Psoas muscle (tissue), 8 donors: ENCODE measurements around the gene ABCC2. TPM values are rescaled to one million over a fixed set of nuclear protein-coding genes. Genes with fewer than 3 reads are reported as not detected.
A peak's percentile ranks its signal among the peaks of the same experiment; 100 is the strongest.
"Not testable (repeated sequence)": the region's sequence is repeated elsewhere in the genome, so short reads cannot be mapped to it uniquely, and the experiment has no call there.

Experiments
- ATAC-seq, 4 donors: fragments of 200-7000 bp; cut with Tn5 transposase; one replicate each; pipeline ENCODE4 v1.9.1; 2020; ENCODE audit warnings: moderate library complexity in 3 of 4, mild to moderate bottlenecking in 2 of 4
- DNase-seq, 2 donors: peaks; one replicate each; pipeline ENCODE4 v3.0.0-alpha.2; 2020
- H3K27ac ChIP-seq: fragments of 200-600 bp; one replicate; pipeline ENCODE4 v1.8.0; 2022
- H3K27me3 ChIP-seq, 3 donors: fragments of 200-600 bp in 1 of 3; one replicate each; pipeline versions ENCODE4 v1.6.1 to v1.8.0; 2013 to 2022; ENCODE audit warnings: low read length in 2 of 3, mild to moderate bottlenecking in 2 of 3, moderate library complexity in 1 of 3; ENCODE audit not compliant: insufficient read depth in 3 of 3
- H3K36me3 ChIP-seq, 2 donors: fragments of 200-600 bp in 1 of 2; one replicate each; pipeline versions ENCODE4 v1.6.1 to v1.8.0; 2013 to 2022; ENCODE audit warnings: low read depth in 1 of 2, mild to moderate bottlenecking in 1 of 2, moderate library complexity in 1 of 2; ENCODE audit not compliant: insufficient read depth in 1 of 2
- H3K4me1 ChIP-seq: fragments of 200-600 bp; one replicate; pipeline ENCODE4 v1.8.0; 2022
- H3K4me3 ChIP-seq: fragments of 200-600 bp; one replicate; pipeline ENCODE4 v1.8.0; 2022; ENCODE audit warnings: mild to moderate bottlenecking
- H3K9me3 ChIP-seq: fragments of 200-600 bp; one replicate; pipeline ENCODE4 v1.8.0; 2022
- WGBS, 3 donors: extraction: QIAGEN DNeasy Blood & Tissue Kit; methylation state at CpG; one replicate each; pipeline versions ENCODE4 v1.1.6 to v1.1.7; 2013; 5-methylcytosine and 5-hydroxymethylcytosine counted together
- intact Hi-C, 2 donors: fragments of 100-400 bp; cut with DNase I; formaldehyde crosslinking; loops; one replicate each; pipeline versions ENCODE4 v1.11.0 to v1.14.2; 2022
- polyA plus RNA-seq, 3 donors: library from polyadenylated mRNA; stranded (reverse); fragments of 200-250 nt; gene quantifications; one replicate each; pipeline ENCODE4 v1.2.3, GENCODE V29; 2013
- total RNA-seq, 4 donors: library from RNA; stranded (reverse); fragmentation: NEBNext Ultra II Directional in 2 of 4; extraction: Animal tissue kit (Norgen Biotek cat#: 25700) in 2 of 4; gene quantifications; one replicate each; pipeline versions ENCODE4 v1.2.1 to v1.2.4, GENCODE V29; 2021 to 2023
- TF ChIP-seq, protein P1 (sequence below): fragments of 200-600 bp; IDR thresholded peaks from one replicate; pipeline ENCODE4 v1.8.0; 2022; ENCODE audit warnings: antibody characterized with exemption
- donor health status: healthy with polysubstance abuse.
- donor health status: DM: no; HTN: no; CAD: no; lungs with moderate emphysema.
- donor health status: Bipolar disorder and iron deficiency.
- donor health status: healthy.
- donor health status: DM: yes; HTN: yes; CAD: no.
- donor health status: DM: no; HTN: no; CAD: no.
- donor health status: DM: no; HTN: no; CAD: no.
- donor health status: DM: yes; HTN: yes; CAD: no.

ABCC2 gene
- total and polyA plus RNA-seq, 7 donors = 0.23 to 2.3 (median 0.64) TPM

DNA sequence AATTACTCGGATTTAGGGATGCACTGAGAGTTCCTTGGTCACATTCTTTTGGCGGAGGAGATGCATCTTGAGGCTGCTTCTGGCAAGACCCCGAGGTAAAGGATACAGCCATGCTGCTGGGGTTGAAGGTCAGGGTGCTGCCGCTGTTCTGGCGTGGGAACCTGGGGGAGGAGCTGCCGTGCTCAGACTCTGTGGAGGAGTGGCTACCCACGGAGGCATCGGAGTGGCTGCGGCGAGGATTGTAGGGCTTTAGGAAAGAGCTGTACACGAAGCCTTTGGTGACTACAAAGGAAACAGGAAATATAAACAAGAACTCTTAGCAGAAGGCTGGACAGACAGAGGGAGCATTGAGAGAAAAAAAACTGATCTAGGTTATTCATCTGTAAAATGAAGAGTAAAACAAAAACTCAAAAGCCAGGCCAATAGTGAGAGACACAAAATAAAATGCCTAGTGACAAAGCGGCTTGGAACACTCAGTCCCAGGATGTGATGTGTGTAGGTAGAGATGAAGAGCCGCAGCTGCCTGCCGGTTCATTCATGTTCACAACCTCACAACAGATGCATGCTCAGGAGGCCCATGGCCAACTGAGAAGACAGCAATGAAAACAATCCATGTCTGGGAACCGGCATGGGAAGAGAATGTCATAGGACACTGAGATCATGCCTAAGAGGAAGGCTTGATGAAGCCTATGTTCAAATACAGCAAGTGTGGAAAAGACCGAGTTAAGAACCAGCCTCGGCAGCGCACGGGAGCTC, 97.8 kb downstream of the ABCC2 start:
- intact Hi-C loops = no loop called here
- Histone ChIP-seq H3K9me3 (no peaks in the 10 kb centered on the region), H3K4me3 (no peak overlapping the region), H3K27me3 (no peaks in the 10 kb centered on the region), H3K36me3 (peaks cover 16 to 100% of the 10 kb centered on the region in 2 donors), H3K27ac (no peak overlapping the region), H3K4me1 (no peaks in the 10 kb centered on the region)
- ATAC-seq (peak in 1 of 4 donors; percentile 46), DNase-seq (peak in 1 of 2 donors; percentile 57)
- TF ChIP-seq, protein P1, sequence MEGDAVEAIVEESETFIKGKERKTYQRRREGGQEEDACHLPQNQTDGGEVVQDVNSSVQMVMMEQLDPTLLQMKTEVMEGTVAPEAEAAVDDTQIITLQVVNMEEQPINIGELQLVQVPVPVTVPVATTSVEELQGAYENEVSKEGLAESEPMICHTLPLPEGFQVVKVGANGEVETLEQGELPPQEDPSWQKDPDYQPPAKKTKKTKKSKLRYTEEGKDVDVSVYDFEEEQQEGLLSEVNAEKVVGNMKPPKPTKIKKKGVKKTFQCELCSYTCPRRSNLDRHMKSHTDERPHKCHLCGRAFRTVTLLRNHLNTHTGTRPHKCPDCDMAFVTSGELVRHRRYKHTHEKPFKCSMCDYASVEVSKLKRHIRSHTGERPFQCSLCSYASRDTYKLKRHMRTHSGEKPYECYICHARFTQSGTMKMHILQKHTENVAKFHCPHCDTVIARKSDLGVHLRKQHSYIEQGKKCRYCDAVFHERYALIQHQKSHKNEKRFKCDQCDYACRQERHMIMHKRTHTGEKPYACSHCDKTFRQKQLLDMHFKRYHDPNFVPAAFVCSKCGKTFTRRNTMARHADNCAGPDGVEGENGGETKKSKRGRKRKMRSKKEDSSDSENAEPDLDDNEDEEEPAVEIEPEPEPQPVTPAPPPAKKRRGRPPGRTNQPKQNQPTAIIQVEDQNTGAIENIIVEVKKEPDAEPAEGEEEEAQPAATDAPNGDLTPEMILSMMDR = no peak
- 73 to 80% (median 78%) methylated on average over 19 of the region's 19 CpGs for WGBS, 3 donors

DNA sequence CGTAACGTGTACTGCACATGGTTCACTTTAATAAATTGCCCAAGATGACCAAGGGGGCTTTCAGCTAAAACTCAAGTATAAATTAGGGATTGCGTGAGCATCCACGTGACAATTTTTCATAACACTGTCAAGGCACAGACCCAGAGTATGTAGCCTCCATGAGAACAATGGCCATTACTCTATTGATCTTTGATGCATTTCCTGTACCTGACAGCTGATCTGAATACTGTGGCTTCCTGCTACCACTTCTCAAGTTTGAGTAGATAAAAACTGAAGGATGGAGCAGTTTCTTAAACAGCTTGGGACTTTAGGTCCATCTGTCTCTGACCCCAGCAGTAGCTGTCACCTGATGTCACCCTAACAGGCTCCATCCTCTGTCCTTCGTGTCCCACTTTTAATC, 98.9 kb downstream of the ABCC2 start:
- no peak overlapping the region for H3K27ac ChIP-seq
- no peaks in the 10 kb centered on the region for H3K9me3 ChIP-seq
- DNase-seq (no peak), ATAC-seq (no peak)
- WGBS, 3 donors = 92 to 94% (median 93%) methylated on average over 5 of the region's 5 CpGs
- no peaks in the 10 kb centered on the region for H3K4me1 ChIP-seq
- TF ChIP-seq, protein P1 = no peak
- peaks cover 16 to 100% of the 10 kb centered on the region in 2 donors for H3K36me3 ChIP-seq
- intact Hi-C loops = no loop called here
- H3K4me3 ChIP-seq = no peak overlapping the region
- H3K27me3 ChIP-seq = no peaks in the 10 kb centered on the region

DNA sequence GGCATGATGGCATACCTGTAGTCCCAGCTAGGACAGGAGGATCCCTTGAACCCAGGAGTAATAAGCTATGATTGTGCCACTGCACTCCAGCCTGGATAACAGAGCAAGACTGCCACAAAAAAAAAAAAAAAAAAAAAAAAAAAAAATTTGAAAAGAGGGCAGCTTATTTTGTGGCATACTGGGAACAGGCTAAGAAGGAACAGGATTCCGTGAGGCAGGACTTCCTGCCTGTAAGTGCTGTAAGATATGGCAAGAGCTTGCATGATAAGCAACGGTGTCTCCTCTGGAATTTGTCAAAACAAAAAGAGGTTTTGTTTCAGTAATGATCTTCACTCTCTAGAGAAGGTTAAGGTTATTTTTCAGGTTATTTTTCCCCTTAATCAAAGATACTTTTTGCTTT, 101.1 kb downstream of the ABCC2 start:
- ATAC-seq (no peak), DNase-seq (no peak)
- 74 to 83% (median 83%) methylated on average over 2 of the region's 2 CpGs for WGBS, 3 donors
- H3K4me1 ChIP-seq = no peaks in the 10 kb centered on the region
- H3K27me3 ChIP-seq = no peaks in the 10 kb centered on the region
- H3K36me3 ChIP-seq = peaks cover 10 to 100% of the 10 kb centered on the region in 2 donors
- intact Hi-C loops = no loop called here
- TF ChIP-seq, protein P1 = no peak
- H3K27ac ChIP-seq = no peak overlapping the region
- no peaks in the 10 kb centered on the region for H3K9me3 ChIP-seq
- no peak overlapping the region for H3K4me3 ChIP-seq

DNA sequence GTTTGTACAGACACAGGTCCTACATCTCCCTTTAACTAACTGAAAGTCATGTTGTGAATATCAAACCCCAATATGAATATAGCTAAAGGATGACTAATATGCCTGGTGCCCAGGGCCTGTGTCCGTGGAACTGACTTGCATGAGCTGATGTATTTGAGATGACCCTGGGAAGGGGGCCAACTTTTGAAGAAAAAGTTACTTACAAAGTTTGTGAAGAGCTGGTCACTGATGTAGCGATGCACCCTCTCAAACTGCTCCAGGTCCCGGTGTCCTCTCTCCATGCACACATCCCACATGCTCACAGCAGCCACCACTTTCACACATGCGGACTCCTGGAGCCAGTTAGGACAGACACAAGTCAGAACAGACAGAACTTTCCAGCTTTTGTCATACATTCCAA, 106.2 kb downstream of the ABCC2 start:
- no peak for ATAC-seq
- no peak for DNase-seq
- Histone ChIP-seq H3K9me3 (no peaks in the 10 kb centered on the region), H3K4me3 (no peak overlapping the region), H3K36me3 (peaks cover 3 to 77% of the 10 kb centered on the region in 2 donors), H3K4me1 (no peaks in the 10 kb centered on the region), H3K27ac (no peak overlapping the region), H3K27me3 (no peaks in the 10 kb centered on the region)
- TF ChIP-seq, protein P1 = no peak
- 76 to 79% (median 78%) methylated on average over 4 of the region's 4 CpGs for WGBS, 3 donors
- intact Hi-C loops = no loop called here

DNA sequence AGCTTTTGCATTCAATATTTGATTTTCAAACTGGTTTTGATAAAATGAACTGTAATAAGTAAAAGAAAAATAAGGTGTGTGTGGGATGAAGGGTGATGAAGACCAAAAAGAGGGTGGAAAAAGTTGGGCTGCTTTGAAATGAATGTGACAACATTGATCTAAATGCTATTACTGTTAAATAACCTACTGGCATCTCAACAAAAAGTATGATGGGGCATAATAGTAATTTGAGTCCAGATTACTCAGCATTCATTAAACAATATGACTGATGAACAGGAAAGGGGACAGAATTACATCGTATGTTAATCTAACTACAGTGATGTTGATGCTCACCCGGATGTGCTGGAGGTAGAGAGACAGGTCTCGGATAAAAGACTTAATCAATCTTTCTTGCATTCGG, 112.2 kb downstream of the ABCC2 start:
- H3K9me3 ChIP-seq = no peaks in the 10 kb centered on the region
- no peaks in the 10 kb centered on the region for H3K4me1 ChIP-seq
- intact Hi-C loops = no loop called here
- no peak overlapping the region for H3K27ac ChIP-seq
- H3K36me3 ChIP-seq = peaks cover 12 to 84% of the 10 kb centered on the region in 2 donors
- TF ChIP-seq, protein P1 = no peak
- no peak overlapping the region for H3K4me3 ChIP-seq
- 94 to 96% (median 95%) methylated on average over 4 of the region's 4 CpGs for WGBS, 3 donors
- DNase-seq (no peak), ATAC-seq (no peak)
- H3K27me3 ChIP-seq = no peaks in the 10 kb centered on the region

DNA sequence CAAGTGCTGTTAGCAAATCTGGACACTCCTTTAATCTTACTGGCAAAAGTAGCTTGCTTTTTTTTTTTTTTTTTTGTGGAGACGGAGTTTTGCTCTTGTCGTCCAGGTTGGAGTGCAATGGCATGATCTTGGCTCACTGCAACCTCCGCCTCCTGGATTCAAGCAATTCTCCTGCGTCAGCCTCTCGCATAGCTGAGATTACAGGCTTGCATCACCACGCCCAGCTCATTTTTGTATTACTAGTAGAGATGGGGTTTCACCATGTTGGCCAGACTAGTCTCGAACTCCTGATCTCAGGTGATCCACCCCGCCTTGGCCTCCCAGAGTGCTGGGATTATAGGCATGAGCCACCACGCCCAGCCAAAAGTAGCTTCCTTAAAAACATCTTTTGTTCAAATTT, 112.6 kb downstream of the ABCC2 start:
- ATAC-seq, H3K9me3 ChIP-seq, DNase-seq, H3K27me3 ChIP-seq, H3K4me3 ChIP-seq, H3K4me1 ChIP-seq, H3K27ac ChIP-seq, intact Hi-C loops: not testable (repeated sequence)
- 81 to 93% (median 92%) methylated on average over 9 of the region's 9 CpGs for WGBS, 3 donors
- H3K36me3 ChIP-seq = peaks cover 12 to 84% of the 10 kb centered on the region in 2 donors
